ENCODE data around the gene RAI2.

RAI2 gene

GRCh38 chrX:17774053-17774452 lies 87.0 kb downstream of the RAI2 start:
- no peak for DNase-seq

GRCh38 chrX:17773221-17773876 lies 87.7 kb downstream of the RAI2 start:
- no peak for DNase-seq

GRCh38 chrX:17769701-17770269 lies 91.3 kb downstream of the RAI2 start:
- no peak for DNase-seq

GRCh38 chrX:17768997-17769396 lies 92.1 kb downstream of the RAI2 start:
- DNase-seq = no peak

GRCh38 chrX:17767734-17768133 lies 93.4 kb downstream of the RAI2 start:
- DNase-seq = no peak

- no peak for DNase-seq
These were observed 101.1 kb downstream of the RAI2 start for GRCh38 chrX:17759990-17760389.

GRCh38 chrX:17758382-17758781 lies 102.7 kb downstream of the RAI2 start:
- DNase-seq = no peak

GRCh38 chrX:17750436-17750835 lies 110.7 kb downstream of the RAI2 start:
- DNase-seq = no peak

Data from SHP77 treated with DMSO at 0.1 percent for 48 hours (cell line).